Ascending aorta (tissue), 2 donors: ENCODE data around the gene AP3B2. TPM values are rescaled to one million over a fixed set of nuclear protein-coding genes. Genes with fewer than 3 reads are reported as not detected.

Experiments used
- DNase-seq, 2 donors: peaks; one replicate each; pipeline ENCODE4 v3.0.0-alpha.2; 2019; ENCODE audit warnings: low spot score in 2 of 2
- H3K27ac ChIP-seq, 2 donors: fragments of 200-600 bp; sonication (generic); one replicate each; pipeline ENCODE4 v1.5.1; 2016 to 2017; ENCODE audit warnings: mild to moderate bottlenecking in 1 of 2
- H3K27me3 ChIP-seq: fragments of 200-600 bp; sonication (generic); one replicate; pipeline ENCODE4 v1.5.1; 2017
- H3K36me3 ChIP-seq, 2 donors: fragments of 200-600 bp; sonication (generic); one replicate each; pipeline ENCODE4 v1.5.1; 2016
- H3K4me1 ChIP-seq, 2 donors: fragments of 200-600 bp; sonication (generic); one replicate each; pipeline ENCODE4 v1.5.1; 2016 to 2017; ENCODE audit warnings: mild to moderate bottlenecking in 1 of 2
- H3K4me3 ChIP-seq, 2 donors: fragments of 200-600 bp; sonication (generic); one replicate each; pipeline ENCODE4 v1.5.1; 2016 to 2017; ENCODE audit warnings: mild to moderate bottlenecking in 1 of 2
- H3K9me3 ChIP-seq, 2 donors: fragments of 200-600 bp; sonication (generic); one replicate each; pipeline ENCODE4 v1.5.1; 2016
- CTCF ChIP-seq, 3 experiments: fragments of 200-600 bp in 2 of 3; fragments of 450-650 bp in 1 of 3; sonication (generic) in 2 of 3; IDR thresholded peaks; one replicate each; pipeline ENCODE4 v1.5.1; 2016 to 2019; ENCODE audit warnings: antibody characterized with exemption in 3 of 3, mild to moderate bottlenecking in 1 of 3, moderate library complexity in 1 of 3
- intact Hi-C: fragments of 100-400 bp; cut with DNase I; formaldehyde crosslinking; loops from one replicate; pipeline ENCODE4 v1.15.1; 2023
- total RNA-seq: library from RNA; depleted of rRNA; stranded (reverse); fragments of >200 nt; gene quantifications from one replicate; pipeline ENCODE4 v1.1.0, GENCODE V29; 2016

The AP3B2 gene
- total RNA-seq, 1 donor from 2014 or later, result not detected

DNA sequence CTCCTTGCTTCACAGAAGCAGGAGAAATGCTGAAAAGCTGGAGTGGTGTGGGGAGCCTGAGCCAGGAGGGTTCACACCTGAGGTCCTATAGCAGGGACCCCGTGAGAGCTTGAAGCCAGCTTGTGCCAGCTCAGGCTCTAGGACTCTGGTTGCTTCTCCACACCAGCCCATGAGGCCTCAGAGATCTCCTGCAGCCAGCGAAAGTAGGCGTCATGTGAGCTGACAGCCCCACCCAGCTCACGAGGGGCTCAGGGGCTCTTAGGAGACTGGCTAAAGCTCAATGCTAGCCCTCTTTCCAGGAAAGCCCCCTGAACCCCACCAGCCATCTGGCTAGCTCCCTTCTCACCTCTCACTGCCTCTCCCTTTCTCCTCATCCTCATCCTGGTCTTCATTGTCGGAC lies 45.7 kb downstream of the AP3B2 start:
- no peak overlapping the region for H3K27ac ChIP-seq
- H3K9me3 ChIP-seq, result no peaks in the 10 kb centered on the region
- DNase-seq, result no peak
- H3K4me1 ChIP-seq, result no peaks in the 10 kb centered on the region
- H3K36me3 ChIP-seq, result no peaks in the 10 kb centered on the region
- H3K4me3 ChIP-seq, result no peak overlapping the region
- intact Hi-C loops, result loop anchor here (5.0 kb wide), 1 partner anchor 43 kb away; the partner anchor contains the start of gene AP3B2
- no peaks in the 10 kb centered on the region for H3K27me3 ChIP-seq
- TF ChIP-seq CTCF (IDR thresholded peaks at IDR 0.05), result no peak

GRCh38 chr15:82663186-82663600 lies 46.5 kb downstream of the AP3B2 start:
- H3K36me3 ChIP-seq, result no peaks in the 10 kb centered on the region
- no peak for DNase-seq
- H3K9me3 ChIP-seq, result no peaks in the 10 kb centered on the region
- H3K4me1 ChIP-seq, result no peaks in the 10 kb centered on the region
- intact Hi-C loops, result loop anchor here (5.0 kb wide), 1 partner anchor 44 kb away; the partner anchor contains the start of gene AP3B2
- TF ChIP-seq CTCF (IDR thresholded peaks at IDR 0.05), result no peak
- H3K27ac ChIP-seq, result no peak overlapping the region
- no peaks in the 10 kb centered on the region for H3K27me3 ChIP-seq
- H3K4me3 ChIP-seq, result no peak overlapping the region

- Histone ChIP-seq H3K4me1 (no peaks in the 10 kb centered on the region), H3K9me3 (no peaks in the 10 kb centered on the region), H3K27me3 (no peaks in the 10 kb centered on the region), H3K4me3 (no peak overlapping the region), H3K27ac (no peak overlapping the region), H3K36me3 (no peaks in the 10 kb centered on the region)
- intact Hi-C loops, result loop anchor here (5.0 kb wide), 1 partner anchor 45 kb away; the partner anchor contains the start of gene AP3B2
- DNase-seq, result no peak
- no peak for TF ChIP-seq CTCF (IDR thresholded peaks at IDR 0.05)
Observed at GRCh38 chr15:82662641-82663040, 47.0 kb downstream of the AP3B2 start.

DNA sequence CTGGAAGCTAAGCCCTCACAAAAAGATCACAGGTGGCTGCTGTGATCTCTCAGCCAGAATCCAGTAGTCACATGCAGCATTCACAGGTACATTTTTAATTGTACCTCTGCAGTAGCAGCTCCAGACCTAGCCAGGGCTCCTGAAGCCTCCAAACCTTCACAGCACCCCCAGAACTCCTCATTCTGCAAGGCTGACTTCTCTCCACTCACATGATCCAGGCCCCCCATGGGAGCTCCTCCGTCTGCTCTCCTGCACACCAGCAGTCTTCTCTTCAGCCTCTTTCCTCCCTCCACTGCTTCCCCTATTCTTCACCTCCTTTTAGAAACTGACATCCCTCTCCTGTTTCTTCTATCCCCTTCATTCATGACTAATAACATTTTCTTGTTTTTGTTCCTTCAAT lies 49.3 kb downstream of the AP3B2 start:
- DNase-seq, result no peak
- Histone ChIP-seq H3K36me3 (no peaks in the 10 kb centered on the region), H3K4me3 (no peak overlapping the region), H3K27ac (no peak overlapping the region), H3K9me3 (no peaks in the 10 kb centered on the region), H3K27me3 (no peaks in the 10 kb centered on the region), H3K4me1 (no peaks in the 10 kb centered on the region)
- intact Hi-C loops, result loop anchor here (5.0 kb wide), 1 partner anchor 47 kb away; the partner anchor contains the start of gene AP3B2
- TF ChIP-seq CTCF (IDR thresholded peaks at IDR 0.05), result no peak

DNA sequence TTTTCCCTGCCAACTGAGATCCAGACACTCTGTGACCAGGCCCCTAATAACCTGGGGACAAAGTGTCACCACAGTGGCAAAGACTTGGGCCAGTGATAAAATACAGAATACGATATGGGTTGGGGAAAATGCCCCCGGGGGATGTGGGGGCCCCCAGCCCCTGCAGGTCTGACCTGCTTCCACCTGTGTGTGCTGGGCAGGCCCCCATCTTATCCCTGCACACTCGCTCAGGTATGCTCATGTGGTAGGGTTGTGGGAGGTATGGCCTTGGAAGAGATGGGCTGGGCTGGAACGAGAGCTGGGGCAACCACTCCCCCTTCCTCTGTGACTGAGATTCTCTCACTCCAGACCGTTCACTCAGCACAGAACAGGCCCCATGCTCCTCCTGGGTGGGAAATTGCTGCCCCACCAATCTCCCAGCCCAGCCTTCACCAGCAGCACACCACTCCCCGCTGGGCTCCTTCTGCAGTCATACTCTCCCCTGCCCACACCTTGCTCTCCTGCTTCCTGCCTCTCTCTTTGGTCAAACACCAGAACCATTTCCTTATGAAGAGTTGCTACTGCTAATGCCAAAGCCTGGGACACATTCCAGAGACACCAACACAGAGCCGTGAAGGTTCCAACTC lies 52.9 kb downstream of the AP3B2 start:
- H3K4me1 ChIP-seq, result no peaks in the 10 kb centered on the region
- no peaks in the 10 kb centered on the region for H3K27me3 ChIP-seq
- TF ChIP-seq CTCF (IDR thresholded peaks at IDR 0.05), result no peak
- DNase-seq, result no peak
- no peaks in the 10 kb centered on the region for H3K36me3 ChIP-seq
- no peaks in the 10 kb centered on the region for H3K9me3 ChIP-seq
- H3K4me3 ChIP-seq, result no peak overlapping the region
- intact Hi-C loops, result no loop called here
- no peak overlapping the region for H3K27ac ChIP-seq
